C4-2B (cell line): ENCODE measurements around the gene TBC1D22B.

ENCODE experiments used
- H3K27ac ChIP-seq: fragments of 450-650 bp; 2 replicates; pipeline ENCODE4 v1.5.1; 2017
- CTCF ChIP-seq: fragments of 450-650 bp; conservative IDR thresholded peaks from 2 replicates; pipeline ENCODE4 v1.5.1; 2017; ENCODE audit warnings: mild to moderate bottlenecking
- ZFX ChIP-seq: fragments of 450-650 bp; IDR thresholded peaks from 2 replicates; pipeline ENCODE4 v1.6.1; 2017

The TBC1D22B gene

GRCh38 chr6:37239950-37240713 lies 17.4 kb upstream of the TBC1D22B start:
- no peak overlapping the region for H3K27ac ChIP-seq
- TF ChIP-seq CTCF (no peak), ZFX (no peak)

GRCh38 chr6:37241131-37241530 lies 16.4 kb upstream of the TBC1D22B start:
- TF ChIP-seq CTCF (no peak), ZFX (no peak)
- H3K27ac ChIP-seq, result no peak overlapping the region

GRCh38 chr6:37241775-37242428 lies 15.7 kb upstream of the TBC1D22B start:
- no peak overlapping the region for H3K27ac ChIP-seq
- TF ChIP-seq CTCF (no peak), ZFX (no peak)

- TF ChIP-seq CTCF (no peak), ZFX (no peak)
- no peak overlapping the region for H3K27ac ChIP-seq
Measured at GRCh38 chr6:37242429-37243052, 15.0 kb upstream of the TBC1D22B start.

- TF ChIP-seq ZFX (no peak), CTCF (no peak)
- no peak overlapping the region for H3K27ac ChIP-seq
Measured at GRCh38 chr6:37243131-37243815, 14.3 kb upstream of the TBC1D22B start.

GRCh38 chr6:37243816-37244370 lies 13.7 kb upstream of the TBC1D22B start:
- TF ChIP-seq CTCF, result no peak
- no peak for TF ChIP-seq ZFX
- no peak overlapping the region for H3K27ac ChIP-seq
